Breast epithelium (tissue), 4 donors: ENCODE results near the gene SLC27A4. TPM values are rescaled to one million over a fixed set of nuclear protein-coding genes. Genes with fewer than 3 reads are reported as not detected.

Experiments
- DNase-seq, 2 donors: peaks; one replicate each; pipeline ENCODE4 v3.0.0-alpha.2; 2019; ENCODE audit warnings: low spot score in 2 of 2
- H3K27ac ChIP-seq, 2 donors: fragments of 200-600 bp; sonication (generic) in 1 of 2; one replicate each; pipeline ENCODE4 v1.5.1; 2016 to 2019; ENCODE audit warnings: mild to moderate bottlenecking in 1 of 2
- H3K27me3 ChIP-seq, 2 donors: fragments of 200-600 bp; sonication (generic) in 1 of 2; one replicate each; pipeline versions ENCODE4 v1.5.1 to v1.6.0; 2017 to 2019; ENCODE audit warnings: control low read depth in 1 of 2, mild to moderate bottlenecking in 1 of 2
- H3K36me3 ChIP-seq: fragments of 200-600 bp; one replicate; pipeline ENCODE4 v1.5.1; 2019
- H3K4me1 ChIP-seq, 2 donors: fragments of 200-600 bp; sonication (generic); one replicate each; pipeline ENCODE4 v1.5.1; 2016 to 2019; ENCODE audit warnings: control low read depth in 1 of 2
- H3K4me3 ChIP-seq, 3 donors: fragments of 200-600 bp; sonication (generic); 1 replicate in 2 of 3; 2 replicates in 1 of 3; pipeline ENCODE4 v1.5.1; 2016 to 2019; ENCODE audit warnings: mild to moderate bottlenecking in 3 of 3, moderate library complexity in 2 of 3
- H3K9me3 ChIP-seq, 2 donors: fragments of 200-600 bp; sonication (generic) in 1 of 2; one replicate each; pipeline ENCODE4 v1.5.1; 2016 to 2019; ENCODE audit warnings: control low read depth in 1 of 2
- CTCF ChIP-seq, 3 donors: fragments of 450-650 bp; IDR thresholded peaks; one replicate each; pipeline ENCODE4 v1.5.1; 2016 to 2017; ENCODE audit warnings: antibody characterized with exemption in 3 of 3, mild to moderate bottlenecking in 3 of 3, moderate library complexity in 3 of 3
- POLR2A ChIP-seq: fragments of 450-650 bp; IDR thresholded peaks from one replicate; pipeline ENCODE4 v1.6.1; 2016; ENCODE audit warnings: antibody characterized with exemption, mild to moderate bottlenecking, moderate library complexity
- POLR2AphosphoS5 ChIP-seq, 3 donors: sonication (generic); formaldehyde crosslinking; IDR thresholded peaks; one replicate each; pipeline ENCODE4 v1.6.1; 2017; ENCODE audit warnings: antibody characterized with exemption in 3 of 3
- intact Hi-C: fragments of 100-400 bp; cut with DNase I; formaldehyde crosslinking; loops from one replicate; pipeline ENCODE4 v1.15.1; 2023; ENCODE audit warnings: low total_unique reads
- total RNA-seq, 3 donors: library from RNA; depleted of rRNA; stranded (reverse); fragments of >200 nt; gene quantifications; one replicate each; pipeline ENCODE4 v1.1.0, GENCODE V29; 2016

SLC27A4 gene
- total RNA-seq, 3 donors from 2014 or later, result 11.3 to 18.7 (median 15.8) TPM

GRCh38 chr9:128405780-128406171 is 65.4 kb downstream of the SLC27A4 start:
- DNase-seq, result no peak
- H3K4me3 ChIP-seq, result no peak overlapping the region
- intact Hi-C loops, result no loop called here
- H3K27me3 ChIP-seq, result no peaks in the 10 kb centered on the region
- no peak overlapping the region for H3K27ac ChIP-seq
- H3K9me3 ChIP-seq, result no peaks in the 10 kb centered on the region
- TF ChIP-seq CTCF (IDR thresholded peaks at IDR 0.05) (no peak), POLR2A (no peak), POLR2AphosphoS5 (IDR thresholded peaks at IDR 0.05) (no peak)
- no peaks in the 10 kb centered on the region for H3K4me1 ChIP-seq
- no peaks in the 10 kb centered on the region for H3K36me3 ChIP-seq

GRCh38 chr9:128406848-128407391 is 66.6 kb downstream of the SLC27A4 start:
- DNase-seq, result no peak
- Histone ChIP-seq H3K27me3 (no peaks in the 10 kb centered on the region), H3K27ac (no peak overlapping the region), H3K36me3 (no peaks in the 10 kb centered on the region), H3K4me1 (no peaks in the 10 kb centered on the region), H3K4me3 (no peak overlapping the region), H3K9me3 (no peaks in the 10 kb centered on the region)
- TF ChIP-seq POLR2AphosphoS5 (IDR thresholded peaks at IDR 0.05), result no peak
- TF ChIP-seq CTCF (IDR thresholded peaks at IDR 0.05), result no peak
- TF ChIP-seq POLR2A, result no peak
- intact Hi-C loops, result no loop called here

- Histone ChIP-seq H3K36me3 (no peaks in the 10 kb centered on the region), H3K9me3 (no peaks in the 10 kb centered on the region), H3K4me3 (no peak overlapping the region), H3K4me1 (no peaks in the 10 kb centered on the region), H3K27me3 (no peaks in the 10 kb centered on the region), H3K27ac (no peak overlapping the region)
- TF ChIP-seq POLR2A (no peak), POLR2AphosphoS5 (IDR thresholded peaks at IDR 0.05) (no peak), CTCF (IDR thresholded peaks at IDR 0.05) (no peak)
- DNase-seq, result no peak
- intact Hi-C loops, result no loop called here
Measured at GRCh38 chr9:128408963-128409431, 68.7 kb downstream of the SLC27A4 start.

GRCh38 chr9:128409450-128409849 is 69.1 kb downstream of the SLC27A4 start:
- Histone ChIP-seq H3K27ac (no peak overlapping the region), H3K9me3 (no peaks in the 10 kb centered on the region), H3K36me3 (no peaks in the 10 kb centered on the region), H3K4me3 (no peak overlapping the region), H3K4me1 (no peaks in the 10 kb centered on the region), H3K27me3 (no peaks in the 10 kb centered on the region)
- intact Hi-C loops, result no loop called here
- no peak for DNase-seq
- TF ChIP-seq POLR2A (no peak), CTCF (IDR thresholded peaks at IDR 0.05) (no peak), POLR2AphosphoS5 (IDR thresholded peaks at IDR 0.05) (no peak)

GRCh38 chr9:128409978-128410377 is 69.7 kb downstream of the SLC27A4 start:
- no peak for TF ChIP-seq CTCF (IDR thresholded peaks at IDR 0.05)
- TF ChIP-seq POLR2A, result no peak
- no peak for TF ChIP-seq POLR2AphosphoS5 (IDR thresholded peaks at IDR 0.05)
- H3K27ac ChIP-seq, result no peak overlapping the region
- no peak for DNase-seq
- no peaks in the 10 kb centered on the region for H3K27me3 ChIP-seq
- no peaks in the 10 kb centered on the region for H3K9me3 ChIP-seq
- H3K4me3 ChIP-seq, result no peak overlapping the region
- no peaks in the 10 kb centered on the region for H3K36me3 ChIP-seq
- intact Hi-C loops, result no loop called here
- no peaks in the 10 kb centered on the region for H3K4me1 ChIP-seq

Other genes with a start within 250 kb of the SLC27A4 start
- 10 to 100 TPM; 35.7 to 86.9 (median 55.0) TPM for gene PTGES2, start 212.8 kb upstream of the SLC27A4 start, total RNA-seq
- 10 to 100 TPM in 2 of 3 donors, not detected in 1; 38.5 to 42.3 TPM for gene LCN2, start 191.1 kb upstream of the SLC27A4 start, total RNA-seq
- gene BBLN, start 180.3 kb upstream of the SLC27A4 start, total RNA-seq, result 100 to 1,000 TPM; 144 to 232 (median 152) TPM
- 10 to 100 TPM; 54.1 to 71.8 (median 58.4) TPM for gene CIZ1, start 149.0 kb upstream of the SLC27A4 start, total RNA-seq
- gene DNM1, start 137.1 kb upstream of the SLC27A4 start, total RNA-seq, result 10 to 100 TPM; 11.3 to 36.0 (median 12.5) TPM
- 100 to 1,000 TPM in 1 of 3 donors, 10 to 100 TPM in 2; 87.7 to 121 (median 97.5) TPM for gene GOLGA2, start 64.5 kb upstream of the SLC27A4 start, total RNA-seq
- gene SWI5, start 64.3 kb upstream of the SLC27A4 start, total RNA-seq, result 10 to 100 TPM; 25.8 to 39.7 (median 31.4) TPM
- 10 to 100 TPM; 11.8 to 19.8 (median 18.0) TPM for gene TRUB2, start 18.1 kb upstream of the SLC27A4 start, total RNA-seq
- gene COQ4, start 17.7 kb upstream of the SLC27A4 start, total RNA-seq, result 10 to 100 TPM; 30.2 to 59.7 (median 46.2) TPM
- gene URM1, start 30.8 kb downstream of the SLC27A4 start, total RNA-seq, result 10 to 100 TPM; 21.3 to 24.1 (median 23.8) TPM
- gene CERCAM, start 80.3 kb downstream of the SLC27A4 start, total RNA-seq, result 10 to 100 TPM; 19.8 to 47.5 (median 30.5) TPM
- gene ODF2, start 115.5 kb downstream of the SLC27A4 start, total RNA-seq, result 10 to 100 TPM; 23.1 to 27.9 (median 25.1) TPM
- 10 to 100 TPM; 22.9 to 31.9 (median 26.7) TPM for gene GLE1, start 164.2 kb downstream of the SLC27A4 start, total RNA-seq
- 100 to 1,000 TPM; 217 to 264 (median 254) TPM for gene SPTAN1, start 212.1 kb downstream of the SLC27A4 start, total RNA-seq